Heart left ventricle (tissue), 16 donors: ENCODE data around the gene PKP1. TPM values are rescaled to one million over a fixed set of nuclear protein-coding genes. Genes with fewer than 3 reads are reported as not detected.

ENCODE experiments used
- ATAC-seq, 4 donors: fragments of 200-7000 bp; cut with Tn5 transposase; one replicate each; pipeline ENCODE4 v1.9.1; 2020 to 2022; ENCODE audit warnings: moderate library complexity in 4 of 4, mild to moderate bottlenecking in 3 of 4, moderate number of reproducible peaks in 1 of 4
- DNase-seq, 5 donors: peaks; one replicate each; pipeline ENCODE4 v3.0.0-alpha.2; 2020
- H3K27ac ChIP-seq, 12 donors: fragments of 200-600 bp; sonication (generic) in 4 of 12; one replicate each; pipeline versions ENCODE4 v1.5.0 to v1.8.0; 2016 to 2022; ENCODE audit warnings: mild to moderate bottlenecking in 2 of 12
- H3K27me3 ChIP-seq, 9 donors: fragments of 200-600 bp; sonication (generic) in 2 of 9; one replicate each; pipeline versions ENCODE4 v1.5.1 to v1.8.0; 2016 to 2022; ENCODE audit warnings: mild to moderate bottlenecking in 3 of 9
- H3K36me3 ChIP-seq, 9 donors: fragments of 200-600 bp; sonication (generic) in 2 of 9; one replicate each; pipeline versions ENCODE4 v1.5.0 to v1.8.0; 2018 to 2022; ENCODE audit warnings: mild to moderate bottlenecking in 2 of 9
- H3K4me1 ChIP-seq, 12 donors: fragments of 200-600 bp; sonication (generic) in 4 of 12; one replicate each; pipeline versions ENCODE4 v1.5.0 to v1.8.0; 2016 to 2022; ENCODE audit warnings: mild to moderate bottlenecking in 3 of 12
- H3K4me3 ChIP-seq, 12 donors: fragments of 200-600 bp; sonication (generic) in 4 of 12; one replicate each; pipeline versions ENCODE4 v1.5.0 to v1.8.0; 2017 to 2022; ENCODE audit warnings: mild to moderate bottlenecking in 9 of 12, moderate library complexity in 4 of 12
- H3K9me3 ChIP-seq, 12 donors: fragments of 200-600 bp; sonication (generic) in 4 of 12; one replicate each; pipeline versions ENCODE4 v1.5.0 to v1.8.0; 2016 to 2022; ENCODE audit warnings: mild to moderate bottlenecking in 1 of 12
- POLR2A ChIP-seq, 2 donors: fragments of 450-650 bp; IDR thresholded peaks; one replicate each; pipeline ENCODE4 v1.6.1; 2017; ENCODE audit warnings: antibody characterized with exemption in 2 of 2, mild to moderate bottlenecking in 2 of 2, moderate library complexity in 2 of 2
- WGBS, 4 donors: extraction: QIAGEN DNeasy Blood & Tissue Kit in 2 of 4; methylation state at CpG; one replicate each; pipeline versions ENCODE4 v1.1.5 to v1.1.7; 2013 to 2018; 5-methylcytosine and 5-hydroxymethylcytosine counted together
- intact Hi-C, 10 donors: fragments of 100-400 bp; cut with DNase I; formaldehyde crosslinking; loops; one replicate each; pipeline versions ENCODE4 v1.11.1 to v1.14.2; 2022
- polyA plus RNA-seq, 2 donors: library from polyadenylated mRNA; stranded (reverse); fragments of 200-250 nt; gene quantifications; one replicate each; pipeline ENCODE4 v1.2.3, GENCODE V29; 2013
- total RNA-seq, 9 donors: library from RNA; depleted of rRNA in 2 of 9; stranded (reverse); fragments of >200 nt in 2 of 9; fragmentation: NEBNext Ultra II Directional in 3 of 9; extraction: Animal tissue kit (Norgen Biotek cat#: 25700) in 3 of 9; gene quantifications; one replicate each; pipeline versions ENCODE4 v1.1.0 to v1.2.4, GENCODE V29; 2016 to 2023
- TF ChIP-seq, protein P1 (sequence below), 12 donors: fragments of 200-600 bp; sonication (generic) in 4 of 12; IDR thresholded peaks; one replicate each; pipeline versions ENCODE4 v1.5.0 to v1.8.0; 2018 to 2022; ENCODE audit warnings: antibody characterized with exemption in 12 of 12, mild to moderate bottlenecking in 5 of 12
- donor health status: ischemic (EF 13 %, LVEDD 7.1; RV severe dilation, severe dysfunction).
- donor health status: healthy with polysubstance abuse.
- donor health status: DM: no; HTN: yes; CAD: no.
- donor health status: DM: no; HTN: no; CAD: no.
- donor health status: ischemic (EF 25% LVEDD 6.9; RV normal size, moderate dysfunction).
- donor health status: ischemic (EF 25% LVEDD 5.7; RV mildly dilated, moderate dysfunction).
- donor health status: healthy.
- donor health status: DM: yes; HTN: yes; CAD: no.
- donor health status: ischemic (EF 35%, LVEDD 5.7; RV mildly dilated, moderate dysfunction).
- donor health status: nonischemic (EF 11% LVEDD 7.7; RV severe dilation, severe dysfunction).
- donor health status: DM: yes; HTN: yes; CAD: no.
- donor health status: PGD.
- donor health status: ischemic (EF 29% LVEDD 5.4; RV normal size, mild dysfunction).
- donor health status: nonischemic (EF 23%, LVEDD 6.1; RV moderate dilation, normal function).

PKP1 gene
- total and polyA plus RNA-seq, 11 donors, result 0.09 to 1.6 (median 0.32) TPM; not detected in 3

DNA sequence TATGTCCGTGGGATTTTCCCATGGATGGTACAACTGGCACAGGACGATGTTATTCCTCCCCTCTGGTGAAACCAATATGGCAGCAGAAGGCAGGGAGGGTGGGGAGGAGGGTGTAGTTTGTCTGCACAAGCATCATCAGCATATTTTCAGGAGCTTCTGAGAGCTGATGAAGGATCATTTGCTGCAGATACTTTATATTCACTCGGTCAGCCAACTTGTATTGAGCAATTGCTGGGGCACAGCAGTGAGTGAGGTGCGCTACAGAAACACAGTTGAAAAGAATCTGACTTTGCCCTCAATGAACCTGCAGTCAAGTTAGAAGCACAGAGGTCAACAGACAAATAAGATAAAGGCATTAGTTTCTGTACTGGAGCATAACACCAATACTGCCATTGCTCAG lies 13.0 kb downstream of the PKP1 start:
- intact Hi-C loops, result no loop called here
- peaks cover 0 to 17% (median 3%) of the 10 kb centered on the region in 12 donors for H3K4me1 ChIP-seq
- DNase-seq (no peak), ATAC-seq (no peak)
- H3K36me3 ChIP-seq, result no peaks in the 10 kb centered on the region
- no peak overlapping the region for H3K4me3 ChIP-seq
- 93 to 95% (median 94%) methylated on average over 4 of the region's 4 CpGs for WGBS, 4 donors
- H3K27me3 ChIP-seq, result peaks cover 0 to 4% (median 0%) of the 10 kb centered on the region in 9 donors
- no peak for TF ChIP-seq POLR2A (IDR thresholded peaks at IDR 0.05)
- TF ChIP-seq, protein P1, sequence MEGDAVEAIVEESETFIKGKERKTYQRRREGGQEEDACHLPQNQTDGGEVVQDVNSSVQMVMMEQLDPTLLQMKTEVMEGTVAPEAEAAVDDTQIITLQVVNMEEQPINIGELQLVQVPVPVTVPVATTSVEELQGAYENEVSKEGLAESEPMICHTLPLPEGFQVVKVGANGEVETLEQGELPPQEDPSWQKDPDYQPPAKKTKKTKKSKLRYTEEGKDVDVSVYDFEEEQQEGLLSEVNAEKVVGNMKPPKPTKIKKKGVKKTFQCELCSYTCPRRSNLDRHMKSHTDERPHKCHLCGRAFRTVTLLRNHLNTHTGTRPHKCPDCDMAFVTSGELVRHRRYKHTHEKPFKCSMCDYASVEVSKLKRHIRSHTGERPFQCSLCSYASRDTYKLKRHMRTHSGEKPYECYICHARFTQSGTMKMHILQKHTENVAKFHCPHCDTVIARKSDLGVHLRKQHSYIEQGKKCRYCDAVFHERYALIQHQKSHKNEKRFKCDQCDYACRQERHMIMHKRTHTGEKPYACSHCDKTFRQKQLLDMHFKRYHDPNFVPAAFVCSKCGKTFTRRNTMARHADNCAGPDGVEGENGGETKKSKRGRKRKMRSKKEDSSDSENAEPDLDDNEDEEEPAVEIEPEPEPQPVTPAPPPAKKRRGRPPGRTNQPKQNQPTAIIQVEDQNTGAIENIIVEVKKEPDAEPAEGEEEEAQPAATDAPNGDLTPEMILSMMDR (IDR thresholded peaks at IDR 0.05), result no peak
- H3K27ac ChIP-seq, result no peak overlapping the region
- no peaks in the 10 kb centered on the region for H3K9me3 ChIP-seq

DNA sequence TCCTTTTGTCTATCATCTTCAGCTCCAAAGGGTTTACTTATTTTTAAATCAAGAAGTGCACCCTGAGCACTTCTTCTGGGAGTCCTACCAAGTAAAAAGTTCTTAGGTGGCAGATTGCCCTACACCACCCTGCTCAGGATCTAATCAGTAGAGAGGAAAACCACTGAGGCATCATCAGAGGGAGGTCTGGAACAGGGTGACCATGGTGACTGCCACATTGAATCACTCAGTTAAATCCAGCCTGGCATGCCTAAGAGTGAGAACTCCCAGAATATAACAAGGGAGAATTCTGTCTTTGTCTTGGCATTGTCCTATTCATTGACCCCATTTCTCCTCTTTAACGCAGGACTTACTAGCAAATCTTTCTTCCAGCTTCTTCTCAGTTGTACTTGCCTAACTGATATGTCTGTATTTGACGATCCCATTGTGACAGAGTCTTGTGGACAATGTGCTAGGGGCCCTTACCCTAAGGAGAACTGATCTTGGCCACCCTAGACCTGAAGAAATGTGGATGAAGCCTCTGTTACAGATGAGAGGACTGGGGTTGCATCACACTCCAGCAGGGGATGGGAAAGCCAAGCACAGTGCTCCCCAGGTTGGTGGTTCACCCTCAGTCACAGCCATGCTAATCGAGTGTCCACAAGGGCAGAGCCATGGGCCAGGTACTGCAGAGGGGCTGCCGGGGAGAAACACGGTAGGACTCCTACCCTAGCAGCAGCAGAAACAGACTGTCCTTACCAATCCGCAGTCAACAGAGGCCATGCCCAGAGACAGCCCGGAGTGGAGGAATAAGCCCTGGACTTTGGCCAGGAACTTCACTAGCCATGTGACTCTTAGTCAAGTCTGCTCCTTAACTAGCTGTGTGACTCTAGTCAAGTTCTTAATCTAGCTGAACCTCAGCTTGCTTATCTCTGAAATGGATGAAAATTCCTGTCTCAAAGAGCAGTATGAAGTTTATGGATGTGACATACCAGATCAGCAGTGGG lies 15.4 kb downstream of the PKP1 start:
- Histone ChIP-seq H3K4me1 (peaks cover 0 to 17% (median 3%) of the 10 kb centered on the region in 12 donors), H3K27me3 (peaks cover 0 to 2% (median 0%) of the 10 kb centered on the region in 9 donors), H3K27ac (no peak overlapping the region), H3K36me3 (no peaks in the 10 kb centered on the region), H3K9me3 (no peaks in the 10 kb centered on the region), H3K4me3 (no peak overlapping the region)
- intact Hi-C loops, result no loop called here
- ATAC-seq (peak in 2 of 4 donors; percentile 16 to 24), DNase-seq (peak in 1 of 5 donors; percentile 30)
- 83 to 88% (median 85%) methylated on average over 7 of the region's 7 CpGs for WGBS, 4 donors
- TF ChIP-seq, protein P1 (IDR thresholded peaks at IDR 0.05), result no peak
- no peak for TF ChIP-seq POLR2A (IDR thresholded peaks at IDR 0.05)

DNA sequence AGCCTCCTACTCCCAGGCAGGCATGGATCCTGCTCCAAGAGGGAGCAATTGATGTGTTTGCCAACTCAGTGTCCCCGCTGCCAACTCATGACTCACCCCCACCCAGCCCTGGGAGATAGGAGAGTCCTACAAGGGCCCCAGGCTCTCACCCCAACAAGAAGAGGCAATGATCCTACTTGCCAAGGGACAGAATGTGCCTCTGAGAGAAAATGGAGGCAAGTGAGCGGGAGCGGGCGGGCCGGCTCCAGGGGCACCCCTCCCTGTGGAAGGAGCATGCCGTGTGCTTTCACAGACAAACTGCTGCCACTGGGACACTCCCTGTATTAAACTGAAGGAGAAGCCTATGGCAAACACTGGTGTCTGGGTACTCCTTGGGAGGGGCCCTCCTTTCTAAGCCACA lies 16.7 kb downstream of the PKP1 start:
- peaks cover 0 to 17% (median 3%) of the 10 kb centered on the region in 12 donors for H3K4me1 ChIP-seq
- intact Hi-C loops, result no loop called here
- DNase-seq, result peak; percentile 32 to 84 (median 61)
- peak; percentile 59 to 92 (median 81) for ATAC-seq
- no peaks in the 10 kb centered on the region for H3K9me3 ChIP-seq
- TF ChIP-seq POLR2A (IDR thresholded peaks at IDR 0.05), result no peak
- TF ChIP-seq, protein P1 (IDR thresholded peaks at IDR 0.05), result no peak
- no peak overlapping the region for H3K27ac ChIP-seq
- no peaks in the 10 kb centered on the region for H3K27me3 ChIP-seq
- WGBS, 4 donors, result 58 to 73% (median 65%) methylated on average over 5 to 6 of the region's 6 CpGs
- H3K4me3 ChIP-seq, result no peak overlapping the region
- no peaks in the 10 kb centered on the region for H3K36me3 ChIP-seq

DNA sequence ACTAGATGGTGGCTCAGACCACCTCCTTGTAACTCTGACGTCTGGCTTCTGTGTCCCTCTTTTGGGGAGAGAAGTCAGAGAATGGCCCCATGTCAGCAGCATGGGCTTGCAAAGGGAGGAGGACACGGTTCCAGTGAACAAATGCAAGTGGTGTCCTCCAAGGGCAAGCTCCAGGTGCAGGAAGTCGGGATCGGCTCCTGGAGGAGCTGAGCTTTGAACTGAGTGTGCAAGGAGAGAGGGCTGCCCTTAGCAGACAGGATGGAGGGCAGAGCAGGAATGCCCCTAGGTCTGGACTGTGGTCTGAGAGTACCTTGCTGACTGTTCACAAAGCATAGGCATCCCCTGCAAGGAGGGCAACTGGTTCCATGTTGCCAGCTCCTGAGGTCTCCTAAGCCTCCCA lies 17.3 kb downstream of the PKP1 start:
- intact Hi-C loops, result no loop called here
- Histone ChIP-seq H3K9me3 (no peaks in the 10 kb centered on the region), H3K27me3 (no peaks in the 10 kb centered on the region), H3K4me3 (no peak overlapping the region), H3K36me3 (no peaks in the 10 kb centered on the region), H3K4me1 (peaks cover 0 to 17% (median 3%) of the 10 kb centered on the region in 12 donors), H3K27ac (no peak overlapping the region)
- peak in 1 of 5 donors; percentile 2 for DNase-seq
- 65 to 92% (median 84%) methylated on average over 4 of the region's 4 CpGs for WGBS, 4 donors
- no peak for ATAC-seq
- no peak for TF ChIP-seq POLR2A (IDR thresholded peaks at IDR 0.05)
- TF ChIP-seq, protein P1 (IDR thresholded peaks at IDR 0.05), result no peak
